Body of pancreas (tissue), 4 donors: Measurements from ENCODE around the gene C16orf74. TPM values are rescaled to one million over a fixed set of nuclear protein-coding genes. Genes with fewer than 3 reads are reported as not detected.

Experiments
- ATAC-seq: fragments of 150-250 bp; one replicate; pipeline ENCODE4 v1.9.1; 2016
- DNase-seq, 4 donors: peaks; one replicate each; pipeline ENCODE4 v3.0.0-alpha.2; 2019
- H3K27ac ChIP-seq, 4 donors: fragments of 200-600 bp; sonication (generic); 1 replicate in 3 of 4; 2 replicates in 1 of 4; pipeline versions ENCODE4 v1.5.1 to v1.6.1; 2016 to 2019; ENCODE audit warnings: mild to moderate bottlenecking in 1 of 4, mixed read lengths in 1 of 4, moderate library complexity in 1 of 4
- H3K27me3 ChIP-seq, 2 donors: fragments of 200-600 bp; sonication (generic); one replicate each; pipeline ENCODE4 v1.6.0; 2016; ENCODE audit warnings: mild to moderate bottlenecking in 1 of 2
- H3K36me3 ChIP-seq, 2 donors: fragments of 200-600 bp; sonication (generic); replicated peaks in 1 of 2; 2 replicates each; pipeline ENCODE4 v1.5.1; 2016; ENCODE audit warnings: low read depth in 2 of 2; ENCODE audit not compliant: insufficient read depth in 1 of 2
- H3K4me1 ChIP-seq: fragments of 200-600 bp; sonication (generic); one replicate; pipeline ENCODE4 v1.6.0; 2016
- H3K4me3 ChIP-seq, 2 donors: fragments of 200-600 bp; sonication (generic); 1 replicate in 1 of 2; 2 replicates in 1 of 2; pipeline ENCODE4 v1.5.1; 2016 to 2019
- H3K9me3 ChIP-seq, 3 donors: fragments of 200-600 bp; sonication (generic); 1 replicate in 2 of 3; 2 replicates in 1 of 3; pipeline ENCODE4 v1.5.1; 2016
- CTCF ChIP-seq, 7 experiments: fragments of 450-650 bp in 4 of 7; fragments of 200-600 bp in 3 of 7; sonication (generic) in 3 of 7; IDR thresholded peaks; one replicate each; pipeline ENCODE4 v1.5.1; 2016 to 2019; ENCODE audit warnings: antibody characterized with exemption in 7 of 7
- POLR2A ChIP-seq, 3 donors: fragments of 450-650 bp; IDR thresholded peaks; one replicate each; pipeline ENCODE4 v1.6.1; 2016; ENCODE audit warnings: antibody characterized with exemption in 3 of 3, mild to moderate bottlenecking in 2 of 3
- WGBS, 2 donors: methylation state at CpG; one replicate each; pipeline ENCODE4 v1.1.5; 2017; 5-methylcytosine and 5-hydroxymethylcytosine counted together
- intact Hi-C: fragments of 100-400 bp; cut with DNase I; formaldehyde crosslinking; loops from one replicate; pipeline ENCODE4 v1.15.1; 2023
- total RNA-seq, 2 donors: library from RNA; depleted of rRNA; stranded (reverse); fragments of >200 nt; gene quantifications; one replicate each; pipeline ENCODE4 v1.1.0, GENCODE V29; 2016

C16orf74 gene
- total RNA-seq, 2 donors from 2014 or later, result 1.0 to 5.9 TPM

- 96 to 98% methylated on average over 6 of the region's 6 CpGs for WGBS, 2 donors
Measured at GRCh38 chr16:85789773-85790172, 38.9 kb upstream of the C16orf74 start.

GRCh38 chr16:85788819-85789218 is 37.9 kb upstream of the C16orf74 start:
- Histone ChIP-seq H3K4me3 (no peak overlapping the region), H3K36me3 (no peaks in the 10 kb centered on the region), H3K4me1 (peaks cover under 1% of the 10 kb centered on the region), H3K27me3 (no peaks in the 10 kb centered on the region), H3K27ac (no peak overlapping the region), H3K9me3 (no peaks in the 10 kb centered on the region)
- no peak for DNase-seq
- ATAC-seq, result no peak
- 88 to 92% methylated on average over 11 of the region's 11 CpGs for WGBS, 2 donors
- intact Hi-C loops, result no loop called here
- no peak for TF ChIP-seq POLR2A (IDR thresholded peaks at IDR 0.05)
- no peak for TF ChIP-seq CTCF (IDR thresholded peaks at IDR 0.05)

More at GRCh38 chr16:85789773-85790172, 38.9 kb upstream of the C16orf74 start:
- no peaks in the 10 kb centered on the region for H3K36me3 ChIP-seq
- no peak for ATAC-seq
- no peaks in the 10 kb centered on the region for H3K27me3 ChIP-seq
- H3K27ac ChIP-seq, result no peak overlapping the region
- H3K4me1 ChIP-seq, result peaks cover 7% of the 10 kb centered on the region
- no peak for TF ChIP-seq POLR2A (IDR thresholded peaks at IDR 0.05)
- no peak for TF ChIP-seq CTCF (IDR thresholded peaks at IDR 0.05)
- H3K4me3 ChIP-seq, result no peak overlapping the region
- intact Hi-C loops, result no loop called here
- DNase-seq, result no peak
- H3K9me3 ChIP-seq, result no peaks in the 10 kb centered on the region

- DNase-seq (no peak), ATAC-seq (no peak)
- TF ChIP-seq POLR2A (IDR thresholded peaks at IDR 0.05), result no peak
- no peak for TF ChIP-seq CTCF (IDR thresholded peaks at IDR 0.05)
- H3K27me3 ChIP-seq, result no peaks in the 10 kb centered on the region
- H3K27ac ChIP-seq, result no peak overlapping the region
- no peaks in the 10 kb centered on the region for H3K36me3 ChIP-seq
- no peaks in the 10 kb centered on the region for H3K9me3 ChIP-seq
- no peak overlapping the region for H3K4me3 ChIP-seq
- WGBS, 2 donors, result 96 to 98% methylated on average over 2 of the region's 2 CpGs
- intact Hi-C loops, result no loop called here
- peaks cover 11% of the 10 kb centered on the region for H3K4me1 ChIP-seq
Measured at GRCh38 chr16:85785927-85786326, 35.0 kb upstream of the C16orf74 start.

GRCh38 chr16:85784813-85785212 is 33.9 kb upstream of the C16orf74 start:
- TF ChIP-seq POLR2A (IDR thresholded peaks at IDR 0.05) (no peak), CTCF (IDR thresholded peaks at IDR 0.05) (no peak)
- Histone ChIP-seq H3K4me3 (no peak overlapping the region), H3K9me3 (no peaks in the 10 kb centered on the region), H3K36me3 (peaks cover 0 to 8% of the 10 kb centered on the region in 2 donors), H3K27ac (no peak overlapping the region), H3K27me3 (no peaks in the 10 kb centered on the region), H3K4me1 (peaks cover 11% of the 10 kb centered on the region)
- intact Hi-C loops, result no loop called here
- WGBS, 2 donors, result 90 to 92% methylated on average over 2 of the region's 2 CpGs
- no peak for ATAC-seq
- no peak for DNase-seq

- 95 to 96% methylated on average over 7 to 8 of the region's 8 CpGs for WGBS, 2 donors
- Histone ChIP-seq H3K4me3 (no peak overlapping the region), H3K9me3 (no peaks in the 10 kb centered on the region), H3K27ac (no peak overlapping the region), H3K4me1 (peaks cover 11% of the 10 kb centered on the region), H3K27me3 (no peaks in the 10 kb centered on the region), H3K36me3 (peaks cover 0 to 13% of the 10 kb centered on the region in 2 donors)
- ATAC-seq (no peak), DNase-seq (no peak)
- intact Hi-C loops, result no loop called here
- TF ChIP-seq CTCF (IDR thresholded peaks at IDR 0.05), result no peak
- no peak for TF ChIP-seq POLR2A (IDR thresholded peaks at IDR 0.05)
Measured at GRCh38 chr16:85783441-85783840, 32.5 kb upstream of the C16orf74 start.
